Loucy (cell line): ENCODE measurements around the gene ANXA9.

Experiments used
- H2AFZ ChIP-seq: fragments of 200-600 bp; sonication (generic); 2 replicates; pipeline ENCODE4 v1.6.0; 2016; ENCODE audit warnings: antibody characterized with exemption, mild to moderate bottlenecking, low read length, moderate library complexity
- H3F3A ChIP-seq: fragments of 200-600 bp; 2 replicates; pipeline ENCODE4 v1.6.0; 2016; ENCODE audit warnings: antibody characterized with exemption, low read depth, mild to moderate bottlenecking
- H3K27me3 ChIP-seq: fragments of 200-600 bp; sonication (generic); 2 replicates; pipeline ENCODE4 v1.6.1; 2014; ENCODE audit warnings: low read length, mild to moderate bottlenecking; ENCODE audit not compliant: insufficient read depth, poor library complexity, severe bottlenecking
- H3K36me3 ChIP-seq: fragments of 200-600 bp; sonication (generic); 2 replicates; pipeline ENCODE4 v1.6.1; 2016; ENCODE audit warnings: low read length; ENCODE audit not compliant: insufficient read depth
- H3K4me1 ChIP-seq: fragments of 200-600 bp; sonication (generic); 2 replicates; pipeline ENCODE4 v1.5.1; 2014; ENCODE audit warnings: low read length, mild to moderate bottlenecking; ENCODE audit not compliant: insufficient read depth, poor library complexity, severe bottlenecking
- H3K4me2 ChIP-seq: fragments of 200-600 bp; sonication (generic); 2 replicates; pipeline ENCODE4 v1.6.0; 2014; ENCODE audit warnings: antibody characterized with exemption, low read length, low read depth, mild to moderate bottlenecking; ENCODE audit not compliant: poor library complexity, severe bottlenecking
- H3K4me3 ChIP-seq: fragments of 200-600 bp; sonication (generic); 2 replicates; pipeline ENCODE4 v1.5.1; 2014; ENCODE audit warnings: low read length, mild to moderate bottlenecking, mixed read lengths; ENCODE audit not compliant: poor library complexity, severe bottlenecking
- H3K79me2 ChIP-seq: fragments of 200-600 bp; sonication (generic); 2 replicates; pipeline ENCODE4 v1.6.1; 2014; ENCODE audit warnings: low read length; ENCODE audit not compliant: insufficient read depth
- H3K9ac ChIP-seq: fragments of 200-600 bp; sonication (generic); 2 replicates; pipeline ENCODE4 v1.6.0; 2014; ENCODE audit warnings: mild to moderate bottlenecking, low read depth, low read length, moderate library complexity; ENCODE audit not compliant: poor library complexity, severe bottlenecking
- H3K9me2 ChIP-seq: fragments of 200-600 bp; sonication (generic); replicated peaks from 2 replicates; pipeline ENCODE4 v1.6.1; 2016; ENCODE audit warnings: low read depth, low read length, mixed read lengths
- H3K9me3 ChIP-seq: fragments of 200-600 bp; sonication (generic); 2 replicates; pipeline ENCODE4 v1.6.1; 2014; ENCODE audit warnings: mild to moderate bottlenecking, antibody characterized with exemption, low read length, low read depth; ENCODE audit not compliant: insufficient read depth
- H4K20me1 ChIP-seq: fragments of 200-600 bp; sonication (generic); 2 replicates; pipeline ENCODE4 v1.6.0; 2014; ENCODE audit warnings: antibody characterized with exemption, low read length, mild to moderate bottlenecking; ENCODE audit not compliant: insufficient read depth, poor library complexity, severe bottlenecking
- CTCF ChIP-seq: fragments of 200-600 bp; sonication (generic); conservative IDR thresholded peaks from 2 replicates; pipeline ENCODE4 v1.5.1; 2014; ENCODE audit warnings: mild to moderate bottlenecking, antibody characterized with exemption, low read length
- EZH2phosphoT487 ChIP-seq: fragments of 200-600 bp; IDR thresholded peaks from 2 replicates; pipeline ENCODE4 v1.6.1; 2018; ENCODE audit warnings: antibody characterized with exemption, mild to moderate bottlenecking, moderate library complexity, borderline replicate concordance

The ANXA9 gene

GRCh38 chr1:151036356-151036755 is 54.3 kb downstream of the ANXA9 start, which contains the start of gene BNIPL:
BNIPL (plus strand) TSS chr1:151036586; CDS start chr1:151036726, 140 bp downstream.
- Histone ChIP-seq H3K9me3 (no peaks in the 10 kb centered on the region), H3K36me3 (peaks cover 21% of the 10 kb centered on the region; the same call in 1 of the 2 replicates), H3F3A (no peaks in the 10 kb centered on the region), H2AFZ (no peak within 1 kb of the TSS), H3K9ac (no peak within 1 kb of the TSS), H3K4me1 (no peaks in the 10 kb centered on the region), H3K4me2 (no peak within 1 kb of the TSS), H3K79me2 (no peaks in the 10 kb centered on the region), H3K9me2 (no peaks in the 10 kb centered on the region), H3K27me3 (no peaks in the 10 kb centered on the region), H3K4me3 (no peak within 1 kb of the TSS), H4K20me1 (no peaks in the 10 kb centered on the region)
- TF ChIP-seq CTCF: no peak
- TF ChIP-seq EZH2phosphoT487: no peak

GRCh38 chr1:151037032-151037431 is 54.9 kb downstream of the ANXA9 start:
- Histone ChIP-seq H3K9me3 (no peaks in the 10 kb centered on the region), H3K4me3 (no peak overlapping the region), H3F3A (no peaks in the 10 kb centered on the region), H3K79me2 (no peaks in the 10 kb centered on the region), H3K9me2 (no peaks in the 10 kb centered on the region), H3K36me3 (peaks cover 19% of the 10 kb centered on the region; the same call in 1 of the 2 replicates), H3K9ac (no peak overlapping the region), H2AFZ (no peak overlapping the region), H3K27me3 (no peaks in the 10 kb centered on the region), H4K20me1 (no peaks in the 10 kb centered on the region), H3K4me1 (no peaks in the 10 kb centered on the region), H3K4me2 (no peak overlapping the region)
- TF ChIP-seq CTCF: no peak
- no peak for TF ChIP-seq EZH2phosphoT487

GRCh38 chr1:151039521-151039920 is 57.4 kb downstream of the ANXA9 start:
- Histone ChIP-seq H3K9me2 (no peaks in the 10 kb centered on the region), H4K20me1 (no peaks in the 10 kb centered on the region), H3K9me3 (no peaks in the 10 kb centered on the region), H3K27me3 (no peaks in the 10 kb centered on the region), H3K4me1 (no peaks in the 10 kb centered on the region), H3F3A (no peaks in the 10 kb centered on the region), H3K9ac (no peak overlapping the region), H2AFZ (no peak overlapping the region), H3K4me2 (no peak overlapping the region), H3K79me2 (no peaks in the 10 kb centered on the region), H3K4me3 (no peak overlapping the region), H3K36me3 (peaks cover 9% of the 10 kb centered on the region; the same call in 1 of the 2 replicates)
- TF ChIP-seq EZH2phosphoT487: no peak
- no peak for TF ChIP-seq CTCF
